ENCODE results near the gene TMEM8B.

DNA sequence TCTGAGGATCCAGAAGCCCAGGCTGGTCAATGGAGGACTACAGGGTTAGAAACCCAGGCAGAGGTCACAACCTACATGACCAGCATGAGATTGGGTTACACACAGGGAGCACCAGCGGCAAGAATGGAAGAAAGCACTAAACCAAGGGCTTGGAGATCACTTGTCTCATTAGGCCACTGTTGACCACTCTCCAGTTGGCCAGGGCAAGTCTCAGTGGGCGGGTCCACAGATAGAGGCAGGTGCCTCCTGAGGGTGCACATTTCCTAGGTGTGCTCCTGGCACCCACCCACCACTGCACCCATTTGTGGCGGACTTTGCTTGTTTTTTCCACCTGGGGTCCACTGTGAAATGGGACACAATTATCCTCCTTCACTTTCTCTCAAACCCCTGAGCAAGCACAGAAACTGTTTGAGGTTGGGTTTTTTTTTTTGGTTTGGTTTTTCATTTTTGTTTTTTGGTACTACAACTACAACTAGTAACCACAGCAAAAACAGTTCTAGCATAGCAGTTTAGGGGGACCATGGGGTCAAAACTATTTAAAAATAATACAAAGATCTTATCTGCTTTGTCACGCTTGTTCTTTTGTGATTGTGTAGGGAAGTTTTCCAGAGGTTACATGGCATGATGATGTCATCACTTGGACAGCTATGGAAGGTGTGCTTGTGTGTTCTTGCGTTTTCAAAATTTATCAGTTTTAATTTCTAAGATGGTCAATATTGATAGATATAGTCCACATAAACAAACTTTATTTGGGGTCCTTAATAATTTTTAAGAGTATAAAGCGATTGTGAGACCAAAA lies 31.5 kb upstream of the TMEM8B start:
- TF ChIP-seq, protein P1, sequence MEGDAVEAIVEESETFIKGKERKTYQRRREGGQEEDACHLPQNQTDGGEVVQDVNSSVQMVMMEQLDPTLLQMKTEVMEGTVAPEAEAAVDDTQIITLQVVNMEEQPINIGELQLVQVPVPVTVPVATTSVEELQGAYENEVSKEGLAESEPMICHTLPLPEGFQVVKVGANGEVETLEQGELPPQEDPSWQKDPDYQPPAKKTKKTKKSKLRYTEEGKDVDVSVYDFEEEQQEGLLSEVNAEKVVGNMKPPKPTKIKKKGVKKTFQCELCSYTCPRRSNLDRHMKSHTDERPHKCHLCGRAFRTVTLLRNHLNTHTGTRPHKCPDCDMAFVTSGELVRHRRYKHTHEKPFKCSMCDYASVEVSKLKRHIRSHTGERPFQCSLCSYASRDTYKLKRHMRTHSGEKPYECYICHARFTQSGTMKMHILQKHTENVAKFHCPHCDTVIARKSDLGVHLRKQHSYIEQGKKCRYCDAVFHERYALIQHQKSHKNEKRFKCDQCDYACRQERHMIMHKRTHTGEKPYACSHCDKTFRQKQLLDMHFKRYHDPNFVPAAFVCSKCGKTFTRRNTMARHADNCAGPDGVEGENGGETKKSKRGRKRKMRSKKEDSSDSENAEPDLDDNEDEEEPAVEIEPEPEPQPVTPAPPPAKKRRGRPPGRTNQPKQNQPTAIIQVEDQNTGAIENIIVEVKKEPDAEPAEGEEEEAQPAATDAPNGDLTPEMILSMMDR (IDR thresholded peaks at IDR 0.05; ENCODE audit: low read length) = no peak
- no peak for TF ChIP-seq EZH2 (IDR thresholded peaks at IDR 0.05; ENCODE audit: borderline replicate concordance, low read length)
